ENCODE data around the gene PTBP3. TPM values are rescaled to one million over a fixed set of nuclear protein-coding genes. Genes with fewer than 3 reads are reported as not detected.

Gene PTBP3
- total RNA-seq, 4 donors from 2014 or later: 33.7 to 89.1 (median 42.4) TPM

DNA sequence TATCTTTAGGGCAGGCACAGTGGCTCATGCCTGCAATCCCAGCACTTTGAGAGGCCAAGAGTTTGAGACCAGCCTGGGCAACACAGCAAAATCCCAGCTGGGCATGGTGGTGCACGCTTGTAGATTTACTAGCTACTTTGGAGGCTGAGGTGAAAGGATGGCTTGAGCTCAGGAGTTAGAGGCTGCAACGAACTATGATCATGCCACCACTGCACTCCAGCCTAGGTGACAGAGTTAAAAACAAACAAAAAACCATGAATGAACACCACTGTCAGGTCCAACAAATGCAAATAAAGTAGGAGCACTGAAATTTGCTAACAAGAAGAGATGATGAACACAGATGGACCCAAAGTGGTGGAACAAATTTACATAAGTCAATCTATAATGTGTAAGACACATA, 4.9 kb downstream of the PTBP3 start:
- H3K4me1 ChIP-seq: peaks cover 14 to 15% of the 10 kb centered on the region in 2 donors
- H3K27ac ChIP-seq: no peak overlapping the region
- TF ChIP-seq POLR2A (IDR thresholded peaks at IDR 0.05): no peak
- TF ChIP-seq, protein P1, sequence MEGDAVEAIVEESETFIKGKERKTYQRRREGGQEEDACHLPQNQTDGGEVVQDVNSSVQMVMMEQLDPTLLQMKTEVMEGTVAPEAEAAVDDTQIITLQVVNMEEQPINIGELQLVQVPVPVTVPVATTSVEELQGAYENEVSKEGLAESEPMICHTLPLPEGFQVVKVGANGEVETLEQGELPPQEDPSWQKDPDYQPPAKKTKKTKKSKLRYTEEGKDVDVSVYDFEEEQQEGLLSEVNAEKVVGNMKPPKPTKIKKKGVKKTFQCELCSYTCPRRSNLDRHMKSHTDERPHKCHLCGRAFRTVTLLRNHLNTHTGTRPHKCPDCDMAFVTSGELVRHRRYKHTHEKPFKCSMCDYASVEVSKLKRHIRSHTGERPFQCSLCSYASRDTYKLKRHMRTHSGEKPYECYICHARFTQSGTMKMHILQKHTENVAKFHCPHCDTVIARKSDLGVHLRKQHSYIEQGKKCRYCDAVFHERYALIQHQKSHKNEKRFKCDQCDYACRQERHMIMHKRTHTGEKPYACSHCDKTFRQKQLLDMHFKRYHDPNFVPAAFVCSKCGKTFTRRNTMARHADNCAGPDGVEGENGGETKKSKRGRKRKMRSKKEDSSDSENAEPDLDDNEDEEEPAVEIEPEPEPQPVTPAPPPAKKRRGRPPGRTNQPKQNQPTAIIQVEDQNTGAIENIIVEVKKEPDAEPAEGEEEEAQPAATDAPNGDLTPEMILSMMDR (IDR thresholded peaks at IDR 0.05): no peak
- no peak for DNase-seq
- no peaks in the 10 kb centered on the region for H3K36me3 ChIP-seq
- no peak overlapping the region for H3K4me3 ChIP-seq (replicated peaks in 1 of 3)
- intact Hi-C loops (cut with DNase I): loop anchor here (10.0 kb wide), 1 partner anchor 154 kb away; the partner anchor contains the start of gene SUSD1
- 95 to 96% methylated on average over 2 of the region's 2 CpGs for WGBS, 2 donors
- no peaks in the 10 kb centered on the region for H3K9me3 ChIP-seq
- H3K27me3 ChIP-seq: no peaks in the 10 kb centered on the region

DNA sequence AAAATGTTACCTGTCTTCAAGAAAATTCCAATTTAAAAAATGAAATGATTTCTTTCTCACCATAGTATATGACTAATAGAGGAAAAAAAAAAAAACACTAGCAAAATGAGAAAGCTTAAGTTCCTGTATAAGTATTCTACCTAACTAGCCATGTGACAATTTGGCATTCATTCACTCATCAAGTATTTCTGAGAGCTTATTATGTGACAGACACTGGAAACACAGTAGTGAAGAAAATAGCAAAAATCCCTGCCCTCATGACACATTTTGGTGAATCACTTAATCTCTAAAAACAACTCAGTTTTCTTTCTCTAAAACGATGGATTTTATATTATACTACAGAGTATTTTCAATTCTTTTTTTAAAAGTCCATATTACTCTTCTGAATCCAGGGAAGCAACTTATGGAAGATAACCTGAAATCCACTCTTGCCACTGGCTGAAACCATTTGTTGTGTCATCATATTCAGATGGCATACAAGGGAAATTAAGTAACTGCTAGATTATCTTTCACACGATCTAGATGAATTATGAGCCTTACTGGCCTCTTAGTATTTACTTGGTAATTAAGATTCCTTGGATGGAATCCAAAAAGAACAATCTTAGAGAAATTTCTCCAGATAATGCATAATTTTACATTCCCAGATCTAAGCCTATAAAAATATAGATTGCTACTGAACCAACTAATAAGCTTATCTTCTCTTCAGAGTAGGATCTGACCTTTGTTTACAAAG, 5.5 kb downstream of the PTBP3 start:
- no peaks in the 10 kb centered on the region for H3K27me3 ChIP-seq
- intact Hi-C loops (cut with DNase I): loop anchor here (10.0 kb wide), 1 partner anchor 153 kb away; the partner anchor contains the start of gene SUSD1
- H3K4me1 ChIP-seq: peaks cover 14 to 15% of the 10 kb centered on the region in 2 donors
- peak overlapping the region in 1 of 3 donors; percentile 1 for H3K27ac ChIP-seq
- DNase-seq: no peak
- WGBS, 2 donors: 43 to 60% methylated on average over 2 of the region's 2 CpGs
- no peaks in the 10 kb centered on the region for H3K36me3 ChIP-seq
- H3K4me3 ChIP-seq (replicated peaks in 1 of 3): no peak overlapping the region
- no peaks in the 10 kb centered on the region for H3K9me3 ChIP-seq
- no peak for TF ChIP-seq POLR2A (IDR thresholded peaks at IDR 0.05)
- TF ChIP-seq, protein P1 (IDR thresholded peaks at IDR 0.05): no peak

DNA sequence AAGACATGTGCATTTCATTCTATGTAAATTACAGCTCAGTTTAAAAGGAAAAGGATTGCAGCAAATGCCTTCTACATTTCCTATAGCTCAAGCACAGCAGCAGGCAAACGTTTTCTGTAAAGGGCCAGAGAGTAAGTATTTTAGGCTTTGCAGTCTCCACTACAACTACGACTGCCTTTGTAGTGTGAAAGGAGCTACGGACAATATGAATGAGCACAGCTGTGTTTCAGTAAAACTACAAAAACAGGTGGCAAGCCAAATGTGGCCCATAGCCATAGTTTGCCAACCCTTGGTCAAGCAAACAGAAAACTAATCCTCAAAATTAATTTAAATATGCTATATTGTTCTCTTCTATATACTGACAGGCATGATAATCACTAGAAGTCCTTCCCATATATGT, 7.2 kb downstream of the PTBP3 start:
- TF ChIP-seq, protein P1 (IDR thresholded peaks at IDR 0.05): no peak
- TF ChIP-seq POLR2A (IDR thresholded peaks at IDR 0.05): no peak
- no peak for DNase-seq
- 78 to 86% methylated on average over 3 of the region's 3 CpGs for WGBS, 2 donors
- Histone ChIP-seq H3K27me3 (no peaks in the 10 kb centered on the region), H3K9me3 (no peaks in the 10 kb centered on the region), H3K36me3 (no peaks in the 10 kb centered on the region), H3K4me3 (replicated peaks in 1 of 3) (no peak overlapping the region), H3K4me1 (peaks cover 14 to 15% of the 10 kb centered on the region in 2 donors), H3K27ac (no peak overlapping the region)
- intact Hi-C loops (cut with DNase I): loop anchor here (10.0 kb wide), 1 partner anchor 151 kb away; the partner anchor contains the start of gene SUSD1

DNA sequence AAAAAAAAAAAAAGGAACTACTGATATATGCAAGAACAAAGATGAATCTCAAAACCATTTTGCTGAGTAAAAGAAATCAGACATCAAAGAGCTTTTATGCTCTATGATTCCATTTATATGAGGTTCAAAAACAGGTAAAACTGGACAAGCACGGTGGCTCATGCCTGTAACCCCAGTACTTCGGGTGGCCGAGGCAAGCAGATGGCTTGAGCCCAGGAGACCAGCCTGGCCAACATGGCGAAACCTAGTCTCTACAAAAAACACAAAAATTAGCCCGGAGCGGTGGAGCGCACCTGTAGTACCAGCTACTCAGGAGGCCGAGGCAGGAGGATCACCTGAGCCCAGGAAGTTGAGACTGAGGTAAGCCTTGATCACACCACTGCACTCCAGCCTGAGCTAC, 7.8 kb downstream of the PTBP3 start:
- 83 to 97% methylated on average over 8 of the region's 8 CpGs for WGBS, 2 donors
- TF ChIP-seq, protein P1 (IDR thresholded peaks at IDR 0.05): no peak
- no peak for TF ChIP-seq POLR2A (IDR thresholded peaks at IDR 0.05)
- H3K27me3 ChIP-seq: no peaks in the 10 kb centered on the region
- no peak overlapping the region for H3K4me3 ChIP-seq (replicated peaks in 1 of 3)
- intact Hi-C loops (cut with DNase I): loop anchor here (10.0 kb wide), 1 partner anchor 151 kb away; the partner anchor contains the start of gene SUSD1
- no peak overlapping the region for H3K27ac ChIP-seq
- no peaks in the 10 kb centered on the region for H3K36me3 ChIP-seq
- no peak for DNase-seq
- peaks cover 9 to 14% of the 10 kb centered on the region in 2 donors for H3K4me1 ChIP-seq
- no peaks in the 10 kb centered on the region for H3K9me3 ChIP-seq

DNA sequence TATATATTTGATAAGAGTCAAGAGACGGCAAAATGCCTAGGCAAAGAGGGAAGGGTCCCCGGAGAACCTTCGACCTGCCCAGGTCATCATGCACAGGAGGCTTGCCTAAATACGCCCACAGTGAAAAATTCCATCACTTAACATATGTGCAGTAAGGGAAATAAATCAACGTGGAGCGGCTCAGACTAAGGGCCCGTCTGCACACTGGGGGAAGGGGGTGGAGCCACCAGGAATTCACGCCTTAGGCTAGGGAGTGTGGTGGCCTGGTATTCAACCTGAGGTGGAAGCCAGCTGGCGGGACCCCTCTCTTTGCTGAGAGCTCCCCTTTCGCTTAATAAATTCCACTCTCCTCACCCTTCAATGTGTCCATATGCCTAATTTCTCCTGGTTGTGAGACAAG, 8.3 kb downstream of the PTBP3 start:
- H3K36me3 ChIP-seq: no peaks in the 10 kb centered on the region
- H3K27me3 ChIP-seq: no peaks in the 10 kb centered on the region
- H3K27ac ChIP-seq: no peak overlapping the region
- 92 to 94% methylated on average over 10 of the region's 10 CpGs for WGBS, 2 donors
- no peak overlapping the region for H3K4me3 ChIP-seq (replicated peaks in 1 of 3)
- intact Hi-C loops (cut with DNase I): loop anchor here (10.0 kb wide), 1 partner anchor 150 kb away; the partner anchor contains the start of gene SUSD1
- peaks cover 8 to 14% of the 10 kb centered on the region in 2 donors for H3K4me1 ChIP-seq
- no peak for DNase-seq
- no peak for TF ChIP-seq POLR2A (IDR thresholded peaks at IDR 0.05)
- TF ChIP-seq, protein P1 (IDR thresholded peaks at IDR 0.05): no peak
- H3K9me3 ChIP-seq: no peaks in the 10 kb centered on the region
